HepG2 (cell line): ENCODE results near the gene DEUP1. TPM values are rescaled to one million over a fixed set of nuclear protein-coding genes. Genes with fewer than 3 reads are reported as not detected.

Experiments
- ESRRA ChIP-seq: sonication (generic); formaldehyde crosslinking; IDR thresholded peaks from 2 replicates; pipeline ENCODE4 v1.5.1; 2020; ENCODE audit warnings: mild to moderate bottlenecking, low read depth, missing genetic modification reagents
- FOXA1 ChIP-seq, 2 experiments: fragments of 450-650 bp in 1 of 2; sonication (generic) in 1 of 2; formaldehyde crosslinking in 1 of 2; IDR thresholded peaks; 2 replicates each; pipeline versions ENCODE4 v1.4.0 to v1.6.1; 2016 to 2020; ENCODE audit warnings: missing genetic modification reagents in 1 of 2
- FOXC1 ChIP-seq: sonication (generic); formaldehyde crosslinking; IDR thresholded peaks from 2 replicates; pipeline ENCODE4 v1.8.0; 2022; ENCODE audit warnings: mild to moderate bottlenecking, missing genetic modification reagents, borderline replicate concordance
- GATAD2A ChIP-seq: IDR thresholded peaks from 2 replicates; pipeline ENCODE4 v1.6.1; 2016
- HNF4G ChIP-seq, 2 experiments: sonication (generic) in 1 of 2; formaldehyde crosslinking in 1 of 2; IDR thresholded peaks; 2 replicates each; pipeline versions ENCODE4 v1.4.0 to v1.6.1; 2011 to 2020; ENCODE audit warnings: borderline replicate concordance in 2 of 2, low read depth in 2 of 2, mild to moderate bottlenecking in 2 of 2, low read length in 1 of 2, missing genetic modification reagents in 1 of 2, moderate library complexity in 1 of 2
- HNRNPLL ChIP-seq: fragments of 200-400 bp; formaldehyde crosslinking; IDR thresholded peaks from 2 replicates; pipeline ENCODE4 v1.6.1; 2017; ENCODE audit warnings: mild to moderate bottlenecking, low read depth, low read length; ENCODE audit not compliant: poor library complexity, severe bottlenecking
- ISL2 ChIP-seq: sonication (generic); formaldehyde crosslinking; IDR thresholded peaks from 2 replicates; pipeline ENCODE4 v1.5.0; 2020; ENCODE audit warnings: missing genetic modification reagents
- NFIC ChIP-seq: IDR thresholded peaks from 2 replicates; pipeline ENCODE4 v1.6.1; 2012; ENCODE audit warnings: mild to moderate bottlenecking, low read length, inconsistent platforms
- PRPF4 ChIP-seq: fragments of 200-400 bp; formaldehyde crosslinking; IDR thresholded peaks from 2 replicates; pipeline ENCODE4 v1.6.1; 2016; ENCODE audit warnings: low read length, low read depth; ENCODE audit not compliant: poor library complexity, severe bottlenecking
- SRSF9 ChIP-seq: fragments of 200-400 bp; formaldehyde crosslinking; IDR thresholded peaks from 2 replicates; pipeline ENCODE4 v1.6.1; 2018; ENCODE audit warnings: borderline replicate concordance, mild to moderate bottlenecking, low read depth, low read length; ENCODE audit not compliant: insufficient read depth, poor library complexity, severe bottlenecking
- TCF7L2 ChIP-seq: IDR thresholded peaks from 2 replicates; pipeline ENCODE4 v1.6.1; 2011; ENCODE audit warnings: mild to moderate bottlenecking, low read depth, low read length, moderate library complexity
- ZNF20 ChIP-seq: sonication (generic); formaldehyde crosslinking; IDR thresholded peaks from 2 replicates; pipeline ENCODE4 v1.4.0; 2020; ENCODE audit warnings: mild to moderate bottlenecking, moderate library complexity, missing genetic modification reagents
- ZNF207 ChIP-seq: fragments of 450-650 bp; IDR thresholded peaks from 2 replicates; pipeline ENCODE4 v1.6.1; 2016; ENCODE audit warnings: antibody characterized with exemption, borderline replicate concordance
- ZNF292 ChIP-seq: sonication (generic); formaldehyde crosslinking; IDR thresholded peaks from 2 replicates; pipeline ENCODE4 v1.8.1; 2022; ENCODE audit warnings: mild to moderate bottlenecking, low read depth, missing genetic modification reagents, borderline replicate concordance
- ZNF430 ChIP-seq: sonication (generic); formaldehyde crosslinking; IDR thresholded peaks from 2 replicates; pipeline ENCODE4 v1.9.0; 2021; ENCODE audit warnings: mild to moderate bottlenecking, missing genetic modification reagents
- ZNF501 ChIP-seq: sonication (generic); formaldehyde crosslinking; IDR thresholded peaks from 2 replicates; pipeline ENCODE4 v1.5.1; 2020; ENCODE audit warnings: mild to moderate bottlenecking, moderate library complexity, missing genetic modification reagents
- ZNF678 ChIP-seq: sonication (generic); formaldehyde crosslinking; IDR thresholded peaks from 2 replicates; pipeline ENCODE4 v1.4.0; 2020; ENCODE audit warnings: mild to moderate bottlenecking, missing genetic modification reagents
- ZNF737 ChIP-seq: sonication (generic); formaldehyde crosslinking; IDR thresholded peaks from 2 replicates; pipeline ENCODE4 v1.5.0; 2020; ENCODE audit warnings: missing genetic modification reagents, mild to moderate bottlenecking, borderline replicate concordance
- polyA plus RNA-seq, 8 experiments: library from polyadenylated mRNA; depleted of rRNA in 3 of 8; stranded (reverse) in 7 of 8; unstranded in 1 of 8; fragments of >200 nt; fragmentation: Illumina TruSeq in 4 of 8; extraction: Trizol in 4 of 8; gene quantifications; 2 replicates each; pipeline versions ENCODE4 v1.2.1 to v1.2.3, GENCODE V29; 2011 to 2016; ENCODE audit warnings: low read depth in 4 of 8, missing spikeins in 1 of 8, mixed read lengths in 1 of 8; ENCODE audit not compliant: insufficient read depth in 1 of 8
- total RNA-seq, 5 experiments: library from RNA; depleted of rRNA; stranded (reverse); fragments of >200 nt; fragmentation: Illumina TruSeq; extraction: Trizol; gene quantifications; 2 replicates each; pipeline ENCODE4 v1.2.3, GENCODE V29; 2016; ENCODE audit warnings: low read depth in 1 of 5
- TF ChIP-seq, protein P1 (sequence below): sonication (generic); formaldehyde crosslinking; IDR thresholded peaks from 2 replicates; pipeline ENCODE4 v1.4.0; 2020; ENCODE audit warnings: missing genetic modification reagents
- TF ChIP-seq, protein P2 (sequence below): sonication (generic); formaldehyde crosslinking; IDR thresholded peaks from 2 replicates; pipeline ENCODE4 v1.8.0; 2023; ENCODE audit warnings: mild to moderate bottlenecking, missing genetic modification reagents
- TF ChIP-seq, protein P3 (sequence below): sonication (generic); formaldehyde crosslinking; IDR thresholded peaks from 2 replicates; pipeline ENCODE4 v1.8.0; 2022; ENCODE audit warnings: mild to moderate bottlenecking, missing genetic modification reagents, borderline replicate concordance

The DEUP1 gene
- total and polyA plus RNA-seq, 2 of the 13 experiments (the other 11 are each of a cell fraction or from before 2014, with no cell fraction given), result not detected

DNA sequence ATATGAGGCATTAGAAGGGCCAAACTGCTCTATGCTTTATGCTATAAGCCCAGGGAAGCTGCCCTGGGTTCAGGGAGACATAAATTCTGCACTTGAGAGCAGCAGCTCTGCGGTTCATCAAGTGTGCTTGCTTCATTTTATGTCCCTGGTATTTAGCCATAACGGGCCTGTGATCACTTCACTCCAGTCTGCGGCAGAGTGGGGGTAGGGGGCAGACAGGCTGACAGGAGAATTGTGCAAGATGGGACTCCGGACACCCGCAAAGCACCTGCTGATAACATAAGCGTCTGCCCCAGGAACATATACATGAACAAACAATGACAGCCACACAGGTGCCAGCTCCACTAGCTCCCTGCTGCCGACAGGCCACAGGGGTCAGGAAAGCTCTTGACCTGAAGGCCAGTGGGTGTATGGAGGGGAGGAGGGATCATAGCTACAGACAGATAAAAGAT is 156.5 kb downstream of the DEUP1 start (continued):
- TF ChIP-seq ESRRA (CRISPR knock-in tag) (peak; percentile 84), GATAD2A (CRISPR knock-in tag) (peak; percentile 97), FOXC1 (peak; percentile 41; the same call in 1 of the 2 replicates), SRSF9 (no peak), TCF7L2 (no peak), NFIC (peak; percentile 67; the same call in 1 of the 2 replicates), ZNF737 (CRISPR knock-in tag) (no peak), ZNF292 (CRISPR knock-in tag) (peak; percentile 99), ZNF20 (CRISPR knock-in tag) (no peak), ISL2 (peak; percentile 94), HNRNPLL (no peak), ZNF678 (CRISPR knock-in tag) (no peak), ZNF430 (CRISPR knock-in tag) (peak; percentile 48; the same call in 1 of the 2 replicates), ZNF501 (peak; percentile 85), HNF4G (IDR thresholded peaks at IDR 0.05; ENCODE audit: borderline replicate concordance, low read depth, low read length) (peak; percentile 84), HNF4G (CRISPR knock-in tag; IDR thresholded peaks at IDR 0.05; ENCODE audit: borderline replicate concordance, low read depth) (peak; percentile 88), FOXA1 (IDR thresholded peaks at IDR 0.05) (no peak), FOXA1 (CRISPR knock-in tag; IDR thresholded peaks at IDR 0.05) (peak; percentile 90), ZNF207 (no peak), PRPF4 (no peak)
- TF ChIP-seq, protein P1, sequence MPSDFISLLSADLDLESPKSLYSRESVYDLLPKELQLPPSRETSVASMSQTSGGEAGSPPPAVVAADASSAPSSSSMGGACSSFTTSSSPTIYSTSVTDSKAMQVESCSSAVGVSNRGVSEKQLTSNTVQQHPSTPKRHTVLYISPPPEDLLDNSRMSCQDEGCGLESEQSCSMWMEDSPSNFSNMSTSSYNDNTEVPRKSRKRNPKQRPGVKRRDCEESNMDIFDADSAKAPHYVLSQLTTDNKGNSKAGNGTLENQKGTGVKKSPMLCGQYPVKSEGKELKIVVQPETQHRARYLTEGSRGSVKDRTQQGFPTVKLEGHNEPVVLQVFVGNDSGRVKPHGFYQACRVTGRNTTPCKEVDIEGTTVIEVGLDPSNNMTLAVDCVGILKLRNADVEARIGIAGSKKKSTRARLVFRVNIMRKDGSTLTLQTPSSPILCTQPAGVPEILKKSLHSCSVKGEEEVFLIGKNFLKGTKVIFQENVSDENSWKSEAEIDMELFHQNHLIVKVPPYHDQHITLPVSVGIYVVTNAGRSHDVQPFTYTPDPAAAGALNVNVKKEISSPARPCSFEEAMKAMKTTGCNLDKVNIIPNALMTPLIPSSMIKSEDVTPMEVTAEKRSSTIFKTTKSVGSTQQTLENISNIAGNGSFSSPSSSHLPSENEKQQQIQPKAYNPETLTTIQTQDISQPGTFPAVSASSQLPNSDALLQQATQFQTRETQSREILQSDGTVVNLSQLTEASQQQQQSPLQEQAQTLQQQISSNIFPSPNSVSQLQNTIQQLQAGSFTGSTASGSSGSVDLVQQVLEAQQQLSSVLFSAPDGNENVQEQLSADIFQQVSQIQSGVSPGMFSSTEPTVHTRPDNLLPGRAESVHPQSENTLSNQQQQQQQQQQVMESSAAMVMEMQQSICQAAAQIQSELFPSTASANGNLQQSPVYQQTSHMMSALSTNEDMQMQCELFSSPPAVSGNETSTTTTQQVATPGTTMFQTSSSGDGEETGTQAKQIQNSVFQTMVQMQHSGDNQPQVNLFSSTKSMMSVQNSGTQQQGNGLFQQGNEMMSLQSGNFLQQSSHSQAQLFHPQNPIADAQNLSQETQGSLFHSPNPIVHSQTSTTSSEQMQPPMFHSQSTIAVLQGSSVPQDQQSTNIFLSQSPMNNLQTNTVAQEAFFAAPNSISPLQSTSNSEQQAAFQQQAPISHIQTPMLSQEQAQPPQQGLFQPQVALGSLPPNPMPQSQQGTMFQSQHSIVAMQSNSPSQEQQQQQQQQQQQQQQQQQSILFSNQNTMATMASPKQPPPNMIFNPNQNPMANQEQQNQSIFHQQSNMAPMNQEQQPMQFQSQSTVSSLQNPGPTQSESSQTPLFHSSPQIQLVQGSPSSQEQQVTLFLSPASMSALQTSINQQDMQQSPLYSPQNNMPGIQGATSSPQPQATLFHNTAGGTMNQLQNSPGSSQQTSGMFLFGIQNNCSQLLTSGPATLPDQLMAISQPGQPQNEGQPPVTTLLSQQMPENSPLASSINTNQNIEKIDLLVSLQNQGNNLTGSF (CRISPR knock-in tag), result no peak
- TF ChIP-seq, protein P2, sequence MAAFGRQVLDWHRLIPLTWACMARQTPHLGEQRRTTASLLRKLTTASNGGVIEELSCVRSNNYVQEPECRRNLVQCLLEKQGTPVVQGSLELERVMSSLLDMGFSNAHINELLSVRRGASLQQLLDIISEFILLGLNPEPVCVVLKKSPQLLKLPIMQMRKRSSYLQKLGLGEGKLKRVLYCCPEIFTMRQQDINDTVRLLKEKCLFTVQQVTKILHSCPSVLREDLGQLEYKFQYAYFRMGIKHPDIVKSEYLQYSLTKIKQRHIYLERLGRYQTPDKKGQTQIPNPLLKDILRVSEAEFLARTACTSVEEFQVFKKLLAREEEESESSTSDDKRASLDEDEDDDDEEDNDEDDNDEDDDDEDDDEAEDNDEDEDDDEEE (CRISPR knock-in tag), result 0 out of 2 replicates have a peak, but pooled peaks have one; percentile 32
- TF ChIP-seq, protein P3, sequence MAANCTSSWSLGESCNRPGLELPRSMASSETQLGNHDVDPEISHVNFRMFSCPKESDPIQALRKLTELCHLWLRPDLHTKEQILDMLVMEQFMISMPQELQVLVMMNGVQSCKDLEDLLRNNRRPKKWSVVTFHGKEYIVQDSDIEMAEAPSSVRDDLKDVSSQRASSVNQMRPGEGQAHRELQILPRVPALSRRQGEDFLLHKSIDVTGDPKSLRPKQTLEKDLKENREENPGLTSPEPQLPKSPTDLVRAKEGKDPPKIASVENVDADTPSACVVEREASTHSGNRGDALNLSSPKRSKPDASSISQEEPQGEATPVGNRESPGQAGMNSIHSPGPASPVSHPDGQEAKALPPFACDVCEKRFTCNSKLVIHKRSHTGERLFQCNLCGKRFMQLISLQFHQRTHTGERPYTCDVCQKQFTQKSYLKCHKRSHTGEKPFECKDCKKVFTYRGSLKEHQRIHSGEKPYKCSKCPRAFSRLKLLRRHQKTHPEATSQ, result peak; percentile 19; the same call in 1 of the 2 replicates
